GM21515 (cell line): ENCODE results near the gene CASK.
A peak's percentile ranks its signal among the peaks of the same experiment; 100 is the strongest.

Experiments used
- ATAC-seq: cut with Tn5 transposase; IDR thresholded peaks from one replicate; pipeline ENCODE4 v1.9.1; 2021; ENCODE audit not compliant: unreplicated experiment

The CASK gene, protein sequence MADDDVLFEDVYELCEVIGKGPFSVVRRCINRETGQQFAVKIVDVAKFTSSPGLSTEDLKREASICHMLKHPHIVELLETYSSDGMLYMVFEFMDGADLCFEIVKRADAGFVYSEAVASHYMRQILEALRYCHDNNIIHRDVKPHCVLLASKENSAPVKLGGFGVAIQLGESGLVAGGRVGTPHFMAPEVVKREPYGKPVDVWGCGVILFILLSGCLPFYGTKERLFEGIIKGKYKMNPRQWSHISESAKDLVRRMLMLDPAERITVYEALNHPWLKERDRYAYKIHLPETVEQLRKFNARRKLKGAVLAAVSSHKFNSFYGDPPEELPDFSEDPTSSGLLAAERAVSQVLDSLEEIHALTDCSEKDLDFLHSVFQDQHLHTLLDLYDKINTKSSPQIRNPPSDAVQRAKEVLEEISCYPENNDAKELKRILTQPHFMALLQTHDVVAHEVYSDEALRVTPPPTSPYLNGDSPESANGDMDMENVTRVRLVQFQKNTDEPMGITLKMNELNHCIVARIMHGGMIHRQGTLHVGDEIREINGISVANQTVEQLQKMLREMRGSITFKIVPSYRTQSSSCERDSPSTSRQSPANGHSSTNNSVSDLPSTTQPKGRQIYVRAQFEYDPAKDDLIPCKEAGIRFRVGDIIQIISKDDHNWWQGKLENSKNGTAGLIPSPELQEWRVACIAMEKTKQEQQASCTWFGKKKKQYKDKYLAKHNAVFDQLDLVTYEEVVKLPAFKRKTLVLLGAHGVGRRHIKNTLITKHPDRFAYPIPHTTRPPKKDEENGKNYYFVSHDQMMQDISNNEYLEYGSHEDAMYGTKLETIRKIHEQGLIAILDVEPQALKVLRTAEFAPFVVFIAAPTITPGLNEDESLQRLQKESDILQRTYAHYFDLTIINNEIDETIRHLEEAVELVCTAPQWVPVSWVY

DNA sequence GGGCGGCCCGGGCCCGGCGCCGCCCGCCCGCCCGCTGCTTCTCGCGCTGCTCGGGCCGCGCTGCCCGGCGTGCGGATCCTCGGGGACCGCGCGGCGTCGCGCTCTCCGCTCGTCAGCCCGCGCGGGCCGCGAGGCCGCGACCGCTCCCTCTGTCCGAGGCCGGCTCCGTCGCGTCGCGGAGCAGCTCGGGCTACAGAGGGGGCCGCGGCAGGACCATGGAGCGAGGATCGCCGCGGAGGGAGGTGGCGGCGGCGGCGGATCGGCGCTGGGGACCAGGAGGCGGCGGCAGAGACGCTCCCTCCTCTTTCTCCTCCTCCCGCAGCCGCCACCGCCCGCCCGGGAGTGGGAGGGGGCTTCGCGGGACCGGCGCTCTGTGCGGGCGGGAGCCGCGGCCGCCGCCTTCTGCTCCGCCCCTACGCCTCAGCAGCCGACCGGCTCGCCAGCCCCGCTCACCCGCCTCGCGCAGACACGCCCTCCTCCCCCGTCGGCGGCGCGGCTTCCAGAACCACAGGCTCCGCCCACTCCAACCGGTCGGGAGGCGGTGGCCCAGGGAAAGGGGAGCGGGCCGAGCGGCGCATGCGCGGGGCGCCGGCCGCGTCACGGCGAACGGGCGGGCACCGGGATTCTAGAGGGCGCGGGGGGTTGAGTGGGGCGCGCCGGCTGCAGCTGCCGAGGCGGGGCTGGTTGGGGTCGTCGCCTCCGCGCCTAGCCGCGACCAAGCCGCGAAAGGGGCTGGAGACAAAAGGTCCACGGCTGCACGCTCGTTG lies at the start of gene CASK:
TSS of gene CASK (minus strand) at position 344 of the 767 bp plus-strand sequence. CDS start 566 bp downstream, outside the sequence.
- peak; percentile 82 for ATAC-seq

DNA sequence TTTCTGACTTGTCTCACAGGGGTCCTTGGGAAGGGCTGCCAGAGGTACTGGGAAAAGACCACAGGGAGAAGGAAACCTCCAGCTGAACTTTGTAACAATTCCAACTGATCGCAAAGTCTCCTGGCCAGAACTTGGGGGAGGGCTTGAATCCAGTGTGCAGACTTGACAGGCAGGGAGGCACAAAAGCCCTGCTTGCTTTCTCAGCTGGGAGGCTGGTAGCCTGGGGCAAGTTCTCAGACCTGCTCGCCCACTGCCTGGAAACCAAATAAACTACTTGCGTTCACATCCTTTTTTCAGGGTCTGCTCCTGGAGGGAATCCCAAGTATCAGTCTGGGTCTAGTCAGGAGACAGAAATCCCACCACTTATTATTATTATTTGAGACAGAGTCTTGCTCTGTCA lies 48.0 kb upstream of the CASK start:
- no peak for ATAC-seq

DNA sequence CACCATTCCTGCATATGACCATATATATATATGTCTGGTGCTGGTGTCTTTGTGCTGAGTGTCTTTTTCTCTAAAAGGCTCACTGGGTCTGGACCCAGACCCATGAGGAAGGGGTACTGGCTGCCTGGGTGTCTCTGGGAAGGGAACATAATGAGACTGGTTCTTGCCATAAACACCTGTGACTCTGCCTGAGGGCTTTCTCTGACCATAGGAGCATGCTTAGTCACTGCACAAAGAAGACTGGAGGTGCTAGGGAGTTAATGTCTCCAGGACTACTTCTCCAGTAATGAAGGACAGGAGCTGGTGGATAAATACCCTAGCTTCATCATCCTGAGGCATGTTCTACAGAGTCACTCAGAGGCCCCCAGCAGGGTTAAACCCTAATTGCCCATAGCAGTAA lies 47.1 kb upstream of the CASK start:
- no peak for ATAC-seq

DNA sequence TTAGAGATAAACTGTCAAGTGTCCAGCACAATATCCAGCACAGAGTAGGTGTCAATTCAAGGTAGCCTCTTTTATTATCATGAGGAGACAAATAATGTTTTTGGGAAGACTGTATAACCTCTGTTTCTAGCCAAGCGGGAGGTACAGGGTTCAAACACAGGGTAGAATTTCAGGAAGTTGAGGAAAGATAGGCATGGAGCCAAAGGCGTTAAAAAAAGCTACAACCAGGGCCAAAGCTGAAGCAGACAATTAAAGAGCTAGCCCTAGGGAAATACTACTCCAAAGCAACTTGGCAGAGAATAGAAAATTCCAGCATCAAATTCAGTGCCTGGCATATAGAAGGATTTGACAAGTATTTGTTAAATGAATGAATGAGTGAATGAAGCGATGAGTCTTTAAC lies 40.0 kb upstream of the CASK start:
- no peak for ATAC-seq

DNA sequence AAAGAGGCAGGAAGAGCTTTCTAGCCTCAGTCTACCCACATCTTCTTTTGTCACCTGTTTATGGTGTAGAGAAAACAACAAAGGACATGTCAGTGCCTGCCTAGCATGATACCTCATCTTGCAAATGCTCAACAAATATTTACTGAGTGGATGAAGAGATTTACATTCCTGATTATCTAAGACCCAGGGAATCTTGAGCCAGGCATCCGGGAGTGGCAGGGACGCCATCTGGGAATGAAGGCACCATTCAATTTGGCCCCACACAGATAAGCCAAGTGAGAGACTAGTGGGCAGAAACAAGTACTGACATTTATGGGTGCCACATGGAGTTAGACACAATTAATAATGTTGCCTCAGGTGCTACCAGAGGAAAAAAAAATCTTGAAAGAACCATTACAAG lies 36.8 kb upstream of the CASK start:
- no peak for ATAC-seq

DNA sequence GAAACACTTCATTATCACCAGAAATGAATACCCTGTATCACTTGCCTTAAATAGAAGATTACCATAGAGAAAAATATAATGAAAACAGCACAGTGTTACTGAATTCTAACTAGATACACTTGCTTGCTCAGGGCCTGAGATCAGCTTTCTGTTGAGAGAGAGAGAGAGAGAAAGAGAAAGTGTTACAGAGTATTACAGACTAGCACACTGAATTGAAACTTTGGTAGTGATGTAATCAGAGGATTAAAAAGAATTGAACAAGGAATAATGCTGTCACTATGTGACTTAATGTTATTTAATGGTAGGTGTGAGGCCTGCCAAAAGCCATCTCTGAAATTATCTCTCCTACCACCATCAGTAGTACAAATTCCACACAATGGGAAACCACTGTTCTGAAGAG lies 35.5 kb upstream of the CASK start:
- ATAC-seq, result no peak

DNA sequence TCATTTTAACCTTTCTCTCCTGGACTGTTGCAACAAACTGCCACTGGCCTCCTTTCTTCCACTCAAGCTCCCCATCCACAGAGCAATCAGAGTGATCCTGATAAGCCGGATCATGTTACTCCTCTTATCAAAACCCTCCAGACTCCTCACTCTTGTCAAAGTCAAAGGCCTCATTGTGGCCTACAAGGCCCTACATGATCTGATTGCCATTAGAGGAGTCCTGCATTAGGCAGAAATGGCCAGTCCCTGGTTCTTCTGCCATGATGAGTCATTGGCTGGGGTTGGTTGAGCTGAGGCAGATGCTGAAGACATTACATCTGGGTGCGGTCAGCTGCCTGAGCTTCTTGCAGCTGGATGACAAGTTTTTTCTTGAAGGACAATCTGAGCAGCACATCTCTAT lies 32.7 kb upstream of the CASK start:
- ATAC-seq, result no peak

DNA sequence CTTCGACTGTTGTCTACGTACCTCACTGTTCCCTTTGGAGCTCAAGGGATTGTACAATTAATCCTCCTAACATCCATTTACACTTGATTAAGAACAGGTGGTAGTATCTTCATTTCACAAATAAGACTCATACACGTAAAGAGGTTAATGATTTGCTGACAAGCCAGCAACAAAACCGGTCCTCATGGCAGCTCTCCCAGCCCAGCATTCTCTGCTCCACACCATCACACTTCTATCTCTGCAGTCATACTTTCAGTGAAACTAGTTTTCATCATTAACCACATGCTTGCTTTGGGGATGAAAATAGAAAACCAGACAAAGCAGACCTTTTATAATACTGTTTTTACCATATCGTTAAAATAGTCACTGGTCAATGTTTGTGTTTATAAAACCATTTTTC lies 28.7 kb upstream of the CASK start:
- no peak for ATAC-seq

DNA sequence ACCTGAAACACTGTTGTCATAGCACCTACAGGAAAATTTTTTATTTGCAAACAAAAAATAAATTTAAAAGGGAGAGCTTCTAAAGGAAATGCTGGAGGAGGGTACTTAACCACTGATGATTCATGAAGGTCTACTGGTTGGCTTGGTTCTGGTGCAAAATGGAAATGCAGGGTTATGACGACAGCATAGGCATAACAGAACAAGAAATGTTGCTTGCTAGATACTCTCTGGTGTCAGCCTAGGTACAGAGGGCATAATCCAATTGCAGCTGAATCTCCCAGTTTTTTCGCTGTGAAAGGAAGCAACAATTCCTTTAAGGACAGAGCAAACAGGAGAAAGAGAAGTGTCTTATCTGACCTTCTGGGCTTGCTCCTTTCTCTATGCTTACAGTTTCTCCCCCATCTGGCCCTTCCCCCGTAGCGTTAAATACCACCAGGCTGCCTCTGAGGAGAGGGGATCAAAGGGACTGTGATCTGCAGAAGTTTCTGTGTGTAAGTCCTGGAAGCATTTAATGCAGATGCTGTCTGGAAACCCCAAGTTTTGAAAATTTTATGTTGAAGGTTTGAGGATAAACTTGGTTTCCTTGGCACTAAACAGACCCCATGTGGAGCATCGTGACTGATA lies 23.7 kb upstream of the CASK start:
- ATAC-seq, result no peak

DNA sequence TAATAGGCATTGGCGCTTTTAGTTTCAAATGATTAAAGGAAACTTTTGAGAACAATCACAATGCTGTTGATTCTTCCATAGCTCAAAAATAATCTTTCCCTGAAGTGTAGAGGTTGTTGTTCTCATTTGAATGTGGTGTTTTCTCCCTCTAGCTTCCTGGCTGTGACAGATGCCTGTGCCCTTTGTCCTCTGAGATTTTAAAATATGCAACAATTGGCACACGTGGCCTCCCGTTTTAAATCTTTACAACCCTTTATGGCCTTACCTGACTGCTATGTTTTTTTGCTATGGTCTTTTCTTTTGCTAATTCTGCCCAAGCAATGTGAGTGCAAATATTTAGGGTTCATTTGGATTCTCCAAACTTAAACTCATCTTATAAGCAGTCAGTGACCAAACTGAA lies 22.9 kb upstream of the CASK start:
- ATAC-seq, result no peak

DNA sequence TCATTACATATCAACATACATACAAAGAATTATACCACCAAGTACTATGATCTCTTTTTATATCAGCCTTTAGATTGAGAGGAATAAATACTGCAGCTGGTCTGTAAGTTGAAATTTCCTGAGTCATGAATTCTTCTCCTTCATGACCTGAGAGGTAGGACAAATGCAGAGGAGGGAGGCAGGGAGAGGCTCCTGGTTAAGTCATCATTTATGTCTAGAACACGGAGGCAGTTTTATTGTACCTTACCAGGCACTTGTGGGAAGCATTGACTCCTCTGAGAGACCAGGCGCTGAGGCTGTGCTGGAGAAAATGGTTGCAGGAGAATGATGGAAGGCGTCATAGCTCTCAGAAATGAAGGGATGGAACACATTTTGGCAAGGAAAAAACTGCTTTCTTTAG lies 12.5 kb upstream of the CASK start:
- ATAC-seq, result no peak

DNA sequence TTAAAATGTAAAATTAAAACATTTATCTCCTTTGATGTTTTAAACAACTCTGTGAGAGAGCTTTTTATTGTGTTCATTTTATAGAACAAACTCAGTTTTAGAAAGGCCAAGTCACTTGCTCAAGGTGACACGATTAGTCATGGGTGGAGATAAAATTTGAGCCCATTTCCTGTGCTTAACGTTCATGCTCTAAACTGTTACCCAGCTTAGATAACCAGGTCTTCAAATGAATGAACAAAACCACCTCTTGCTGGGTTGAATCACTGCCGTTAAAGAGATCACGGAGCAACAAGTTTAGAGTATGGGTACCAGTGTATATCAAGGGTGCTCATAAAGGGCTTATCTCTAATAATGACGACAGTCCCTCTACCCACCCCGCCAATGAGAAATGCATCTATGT lies 10.2 kb upstream of the CASK start:
- ATAC-seq, result no peak

DNA sequence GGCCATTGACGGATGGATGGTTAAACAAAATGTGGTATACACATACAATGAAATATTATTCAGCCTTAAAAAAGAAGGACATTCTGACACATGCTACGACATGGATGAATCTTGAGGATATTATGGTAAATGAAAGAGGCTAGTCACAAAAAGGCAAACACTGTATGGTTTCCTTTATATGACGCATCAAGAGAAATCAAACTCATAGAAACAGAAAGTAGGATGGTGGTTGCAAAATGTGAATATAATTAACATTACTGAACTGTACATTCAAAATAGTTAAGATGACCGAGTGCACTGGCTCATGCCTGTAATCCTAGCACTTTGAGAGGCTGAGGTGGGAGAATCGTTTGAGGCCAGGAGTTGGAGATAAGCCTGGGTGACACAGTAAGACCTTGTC lies 9.5 kb upstream of the CASK start:
- no peak for ATAC-seq

DNA sequence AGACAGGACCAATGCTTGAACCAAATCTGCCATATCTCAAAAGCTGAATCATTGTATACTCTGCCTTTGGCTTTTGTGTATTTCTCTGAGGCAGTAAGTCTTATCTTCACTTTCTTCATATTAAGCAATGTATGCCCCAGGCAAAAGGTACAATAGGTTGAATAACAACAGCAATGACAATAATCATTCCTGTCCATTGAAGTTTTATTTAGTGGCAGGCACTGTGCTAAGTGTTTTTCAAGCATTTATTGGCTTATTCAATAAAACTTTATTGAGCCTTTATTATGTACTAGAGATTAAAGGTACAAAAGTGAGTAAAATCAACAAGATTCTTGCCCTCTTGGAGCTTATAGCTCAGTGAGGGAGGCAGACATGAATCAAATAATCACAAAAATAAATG lies 8.2 kb upstream of the CASK start:
- no peak for ATAC-seq

DNA sequence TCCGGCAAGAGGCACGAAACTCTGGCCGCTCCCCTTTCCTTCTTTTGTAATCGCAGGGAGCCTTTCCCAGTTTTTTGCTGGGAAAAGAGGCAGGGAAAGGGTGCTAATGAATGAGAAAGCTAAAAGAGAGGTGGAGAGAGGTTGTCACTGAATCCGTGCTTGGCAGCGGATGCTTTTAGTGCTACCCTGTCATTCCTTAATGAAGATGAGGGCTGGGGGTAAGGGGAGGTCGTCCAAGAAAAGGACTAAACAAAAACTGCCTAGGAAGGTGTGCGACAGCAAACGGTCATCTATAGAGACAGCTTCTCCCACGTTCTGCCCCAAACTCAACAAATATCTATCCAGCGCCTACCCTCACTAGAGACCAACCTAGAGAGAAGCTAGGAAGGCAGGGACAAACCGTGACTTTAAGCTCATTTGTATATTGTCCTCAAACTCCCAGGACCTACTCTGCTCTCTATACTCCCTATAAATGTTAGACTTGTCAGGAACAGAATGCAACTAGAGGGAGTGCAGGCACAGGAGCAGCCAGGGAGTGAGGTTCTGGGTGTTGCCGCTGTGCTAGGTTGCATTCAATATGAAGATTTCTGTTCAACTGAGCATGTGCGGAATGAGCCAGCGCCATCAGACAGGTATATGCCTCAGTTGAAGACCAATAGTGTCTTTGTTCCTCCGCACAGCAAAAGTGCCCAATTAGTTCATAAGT lies 777 bp upstream of the CASK start:
- ATAC-seq, result no peak

DNA sequence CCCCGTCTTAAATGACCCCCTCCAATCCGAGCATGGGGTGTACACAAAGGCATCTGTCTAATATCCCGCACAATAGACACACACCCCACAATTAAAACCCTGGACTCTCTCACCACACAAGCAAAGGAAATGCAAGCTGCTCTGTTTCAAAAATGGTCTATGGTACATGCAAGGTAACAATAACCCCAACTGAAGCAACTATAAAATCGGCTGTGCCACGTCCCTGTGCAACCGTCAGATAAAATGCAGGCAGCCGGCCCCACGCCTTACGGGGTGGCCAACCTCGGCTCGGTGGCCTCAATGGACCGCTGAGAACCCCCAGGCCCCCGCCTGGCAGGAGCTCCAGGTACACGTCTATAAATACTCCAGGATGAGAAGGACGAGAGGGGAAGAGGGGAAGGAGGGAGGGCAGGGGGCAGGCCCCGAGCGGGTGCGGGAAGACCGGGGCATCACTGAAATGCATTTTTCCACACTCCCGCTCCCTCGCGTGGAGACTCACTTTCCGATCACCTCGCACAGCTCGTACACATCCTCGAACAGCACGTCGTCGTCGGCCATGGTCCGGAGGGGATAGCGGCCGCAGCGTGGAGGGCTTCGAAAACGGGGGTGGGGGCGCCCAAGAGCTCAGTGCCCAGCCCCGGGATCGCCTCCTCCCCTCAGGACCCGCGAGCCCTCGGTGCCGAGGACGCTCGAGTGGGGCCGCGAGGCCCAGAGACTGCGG lies 763 bp downstream of the CASK start:
- peak; percentile 14 for ATAC-seq

DNA sequence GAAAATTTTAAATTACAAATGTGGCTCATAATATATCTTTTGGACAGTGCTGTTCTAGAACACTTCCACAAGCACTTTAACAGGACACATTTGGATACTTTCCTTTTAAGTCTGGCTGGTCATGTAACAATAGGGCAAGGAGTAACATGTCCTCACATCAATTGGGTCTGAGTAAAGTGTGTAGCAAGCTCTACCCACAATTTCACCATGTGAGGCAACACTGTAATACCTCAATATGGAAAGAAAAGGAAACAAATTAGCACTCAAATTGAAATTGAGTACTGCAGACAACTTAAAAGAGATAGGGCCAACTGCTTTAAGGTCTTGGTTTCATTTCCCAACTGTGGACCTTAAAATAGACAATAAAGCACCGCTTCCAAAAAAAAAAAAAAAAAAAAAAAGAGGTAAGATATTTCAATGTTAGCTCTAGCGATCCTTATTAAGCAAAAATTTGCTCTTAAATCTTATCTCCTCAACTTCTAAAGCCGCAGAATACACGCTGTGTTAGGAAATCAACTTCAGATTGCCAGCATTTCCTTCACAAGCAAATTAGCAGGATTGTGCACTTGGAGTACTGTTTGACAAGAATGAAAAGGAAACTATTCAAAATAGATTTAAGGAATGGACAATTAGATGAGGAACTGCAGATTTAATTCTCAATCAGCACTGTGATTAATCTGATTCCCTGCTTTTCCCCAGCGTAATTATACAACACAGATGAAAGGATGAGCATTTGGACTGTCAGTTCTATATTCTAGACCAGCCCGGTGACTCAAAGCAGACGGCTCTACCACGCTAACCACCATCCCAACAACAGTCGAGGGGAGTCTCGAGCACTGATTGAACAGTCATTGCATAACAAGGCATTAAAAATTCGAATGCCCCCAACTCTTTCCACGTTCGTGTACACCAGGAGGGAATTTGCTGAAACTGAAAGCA lies 1.6 kb downstream of the CASK start:
- no peak for ATAC-seq

DNA sequence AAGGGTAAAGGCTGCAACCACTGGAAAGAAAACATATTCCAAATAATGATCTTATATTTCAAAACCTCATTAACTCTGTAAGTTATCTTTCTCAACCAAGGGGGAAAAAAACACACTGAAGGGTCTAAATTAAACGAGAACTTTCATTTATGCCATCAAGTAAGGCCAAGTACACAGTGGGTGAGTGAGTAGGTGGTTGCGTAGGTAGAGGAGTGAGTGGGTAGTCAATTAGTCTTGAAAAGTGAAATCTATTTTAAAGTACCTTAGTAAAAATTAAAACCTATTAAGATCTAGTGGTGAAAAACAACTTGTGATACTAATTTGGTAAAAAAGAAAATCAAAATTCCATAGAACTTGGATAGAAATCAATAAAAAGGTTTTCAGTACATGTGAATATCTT lies 3.5 kb downstream of the CASK start:
- no peak for ATAC-seq

DNA sequence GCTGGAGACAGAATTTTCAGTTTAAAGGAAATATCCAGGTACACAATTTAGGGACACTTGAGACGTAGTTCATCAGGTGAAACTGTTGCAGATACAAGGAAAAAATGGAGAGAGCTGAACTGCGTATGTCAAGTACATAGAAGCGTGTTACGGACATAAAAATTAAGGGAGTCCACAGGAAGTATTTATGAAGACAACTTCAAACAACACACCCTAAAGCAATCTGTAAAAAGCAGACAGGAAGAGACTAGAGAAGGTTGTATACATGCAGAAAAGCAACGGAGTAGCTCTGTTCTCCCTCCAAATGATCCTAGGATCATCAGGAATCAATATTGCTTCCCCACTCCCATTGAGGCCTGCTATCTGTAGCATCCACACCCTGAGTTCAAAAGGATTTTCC lies 5.8 kb downstream of the CASK start:
- no peak for ATAC-seq
